GM13977 (cell line): ENCODE data around the gene FBLN2.

ENCODE experiments used
- DNase-seq: peaks from one replicate; pipeline ENCODE4 v3.0.0; 2012; ENCODE audit warnings: low spot score
- CTCF ChIP-seq: IDR thresholded peaks from 2 replicates; pipeline ENCODE4 v1.5.1; 2012; ENCODE audit warnings: mild to moderate bottlenecking, control low read depth; ENCODE audit not compliant: insufficient read depth; ENCODE audit errors: extremely low read depth, missing control alignments
- in situ Hi-C: fragments of 300-500 bp; cut with MboI; formaldehyde crosslinking; loops from one replicate; pipeline ENCODE4 v1.12.0; 2022; ENCODE audit warnings: low sequenced_read_pairs, low pct_unique_long_range_greater_than_20kb, mixed read lengths, inconsistent platforms; ENCODE audit not compliant: unreplicated experiment

The FBLN2 gene

GRCh38 chr3:13594146-13594545 is 45.2 kb downstream of the FBLN2 start:
- DNase-seq: no peak
- TF ChIP-seq CTCF: no peak
- in situ Hi-C loops: no loop called here

GRCh38 chr3:13594991-13595421 is 46.1 kb downstream of the FBLN2 start:
- DNase-seq: no peak
- in situ Hi-C loops: no loop called here
- TF ChIP-seq CTCF: no peak

GRCh38 chr3:13595485-13595884 is 46.6 kb downstream of the FBLN2 start:
- in situ Hi-C loops: no loop called here
- TF ChIP-seq CTCF: no peak
- no peak for DNase-seq

- in situ Hi-C loops: no loop called here
- no peak for DNase-seq
- no peak for TF ChIP-seq CTCF
These were observed 47.7 kb downstream of the FBLN2 start for GRCh38 chr3:13596426-13597205.

GRCh38 chr3:13597661-13598060 is 48.7 kb downstream of the FBLN2 start:
- in situ Hi-C loops: no loop called here
- TF ChIP-seq CTCF: no peak
- DNase-seq: no peak

- TF ChIP-seq CTCF: no peak
- in situ Hi-C loops: no loop called here
- DNase-seq: no peak
These were observed 49.3 kb downstream of the FBLN2 start for GRCh38 chr3:13598201-13598600.
